ENCODE data around the gene KCNJ2.

DNA sequence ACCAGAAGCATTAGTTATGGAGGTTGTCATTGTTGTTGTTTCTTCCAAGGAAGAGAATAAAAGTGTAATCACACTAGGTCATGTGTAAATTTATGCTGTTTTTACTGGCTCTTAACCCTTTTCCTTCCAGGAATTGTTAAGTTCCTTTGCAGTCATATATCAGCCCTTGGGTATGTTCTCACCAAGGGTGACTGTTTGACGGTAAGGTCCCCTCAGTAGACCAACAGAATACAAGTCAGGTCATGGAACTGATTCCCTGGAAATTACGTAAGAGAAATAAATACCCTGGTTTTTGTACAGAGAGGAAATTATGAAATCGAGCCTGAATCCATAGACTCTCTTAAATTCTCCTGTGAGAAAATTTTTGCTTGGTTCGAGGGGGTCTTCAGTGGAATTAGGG lies 11.2 kb upstream of the KCNJ2 start:
- TF ChIP-seq, protein P1, sequence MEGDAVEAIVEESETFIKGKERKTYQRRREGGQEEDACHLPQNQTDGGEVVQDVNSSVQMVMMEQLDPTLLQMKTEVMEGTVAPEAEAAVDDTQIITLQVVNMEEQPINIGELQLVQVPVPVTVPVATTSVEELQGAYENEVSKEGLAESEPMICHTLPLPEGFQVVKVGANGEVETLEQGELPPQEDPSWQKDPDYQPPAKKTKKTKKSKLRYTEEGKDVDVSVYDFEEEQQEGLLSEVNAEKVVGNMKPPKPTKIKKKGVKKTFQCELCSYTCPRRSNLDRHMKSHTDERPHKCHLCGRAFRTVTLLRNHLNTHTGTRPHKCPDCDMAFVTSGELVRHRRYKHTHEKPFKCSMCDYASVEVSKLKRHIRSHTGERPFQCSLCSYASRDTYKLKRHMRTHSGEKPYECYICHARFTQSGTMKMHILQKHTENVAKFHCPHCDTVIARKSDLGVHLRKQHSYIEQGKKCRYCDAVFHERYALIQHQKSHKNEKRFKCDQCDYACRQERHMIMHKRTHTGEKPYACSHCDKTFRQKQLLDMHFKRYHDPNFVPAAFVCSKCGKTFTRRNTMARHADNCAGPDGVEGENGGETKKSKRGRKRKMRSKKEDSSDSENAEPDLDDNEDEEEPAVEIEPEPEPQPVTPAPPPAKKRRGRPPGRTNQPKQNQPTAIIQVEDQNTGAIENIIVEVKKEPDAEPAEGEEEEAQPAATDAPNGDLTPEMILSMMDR (IDR thresholded peaks at IDR 0.05): no peak
- TF ChIP-seq EZH2 (IDR thresholded peaks at IDR 0.05; ENCODE audit: borderline replicate concordance, insufficient read depth, low read depth, low read length, poor library complexity, severe bottlenecking): no peak
